NCI-H345 (cell line): ENCODE measurements around the gene CYP11A1.
"Not testable (repeated sequence)": the region's sequence is repeated elsewhere in the genome, so short reads cannot be mapped to it uniquely, and the experiment has no call there.

Experiments used
- DNase-seq: peaks from one replicate; lab custom pipeline; 2025; lab: John Stamatoyannopoulos, UW

Gene CYP11A1

GRCh38 chr15:74400915-74401757, 33.7 kb upstream of the CYP11A1 start:
- DNase-seq: no peak

GRCh38 chr15:74400313-74400860, 32.9 kb upstream of the CYP11A1 start:
- no peak for DNase-seq

GRCh38 chr15:74399511-74400312, 32.3 kb upstream of the CYP11A1 start:
- no peak for DNase-seq

GRCh38 chr15:74399100-74399499, 31.7 kb upstream of the CYP11A1 start:
- DNase-seq: no peak

- no peak for DNase-seq
These were observed 30.7 kb upstream of the CYP11A1 start for GRCh38 chr15:74398183-74398582.

- DNase-seq: no peak
These were observed 30.0 kb upstream of the CYP11A1 start for GRCh38 chr15:74397239-74398068.

GRCh38 chr15:74396445-74397238, 29.2 kb upstream of the CYP11A1 start:
- DNase-seq: no peak

GRCh38 chr15:74396146-74396438, 28.6 kb upstream of the CYP11A1 start:
- no peak for DNase-seq

GRCh38 chr15:74395319-74396145, 28.1 kb upstream of the CYP11A1 start:
- no peak for DNase-seq

- no peak for DNase-seq
These were observed 26.8 kb upstream of the CYP11A1 start for GRCh38 chr15:74394090-74394846.

- DNase-seq: no peak
These were observed 26.0 kb upstream of the CYP11A1 start for GRCh38 chr15:74393423-74393822.

GRCh38 chr15:74392902-74393301, 25.5 kb upstream of the CYP11A1 start:
- DNase-seq: no peak

GRCh38 chr15:74392451-74392830, 25.0 kb upstream of the CYP11A1 start:
- DNase-seq: no peak

- no peak for DNase-seq
These were observed 24.4 kb upstream of the CYP11A1 start for GRCh38 chr15:74391582-74392450.

GRCh38 chr15:74390647-74391288, 23.3 kb upstream of the CYP11A1 start:
- DNase-seq: no peak

- not testable (repeated sequence) for DNase-seq
These were observed 22.7 kb upstream of the CYP11A1 start for GRCh38 chr15:74390049-74390646.

GRCh38 chr15:74389241-74390048, 22.0 kb upstream of the CYP11A1 start:
- DNase-seq: no peak
